NCI-H1436 (cell line): ENCODE results near the gene CXCR5.

Experiments used
- DNase-seq: peaks from one replicate; lab custom pipeline; 2025; lab: John Stamatoyannopoulos, UW

CXCR5 gene

GRCh38 chr11:118876286-118876685 lies 7.4 kb upstream of the CXCR5 start:
- no peak for DNase-seq

DNA sequence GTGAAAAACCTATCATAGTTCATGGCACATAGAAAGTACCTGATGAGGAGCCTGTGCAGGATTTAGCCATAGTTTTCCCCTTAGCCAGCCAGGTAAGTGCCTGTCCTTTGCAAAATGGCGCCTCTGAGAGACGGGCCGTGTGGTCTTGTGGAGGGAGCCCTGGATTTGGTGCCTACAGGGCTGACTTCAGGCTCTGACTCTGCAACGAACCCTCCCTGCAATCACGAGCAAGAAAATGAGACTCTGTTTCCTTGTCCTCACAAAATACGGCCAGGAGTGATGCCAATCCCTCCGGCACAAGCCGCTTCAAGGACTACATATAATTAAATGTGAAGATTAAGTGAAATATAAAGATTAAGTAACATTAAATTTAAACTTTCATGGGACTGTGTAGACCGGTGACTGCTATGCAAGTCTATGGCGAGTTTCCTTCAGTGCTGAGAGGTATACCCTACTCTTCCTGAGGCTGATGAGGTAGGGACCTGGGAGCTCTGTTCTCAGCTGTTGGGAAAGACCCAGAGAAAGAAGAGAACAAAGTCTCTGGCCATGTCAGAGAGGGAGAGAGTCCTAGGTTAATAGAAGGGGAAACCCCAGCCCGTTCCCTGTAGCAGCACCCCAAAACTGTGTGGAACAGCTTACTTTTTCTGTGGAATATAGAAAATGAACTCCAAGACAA lies 6.1 kb upstream of the CXCR5 start:
- no peak for DNase-seq

DNA sequence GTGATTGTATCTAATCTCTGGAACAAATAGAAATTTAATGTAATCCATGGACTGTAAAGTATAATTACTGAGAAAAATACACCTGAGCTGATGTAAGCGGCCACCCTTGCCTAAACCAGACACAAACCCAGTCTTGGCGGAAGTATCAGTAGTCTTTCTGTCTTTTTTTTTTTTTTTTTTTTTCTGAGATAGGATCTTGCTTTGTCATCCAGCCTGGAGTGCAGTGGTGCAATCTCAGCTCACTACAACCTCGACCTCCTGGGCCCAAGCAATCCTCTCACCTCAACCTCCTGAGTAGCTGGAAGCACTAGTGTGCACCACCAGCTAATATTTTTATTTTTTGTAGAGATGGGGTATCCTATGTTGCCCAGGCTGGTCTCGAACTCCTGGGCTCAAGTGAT lies 5.5 kb upstream of the CXCR5 start:
- no peak for DNase-seq

GRCh38 chr11:118881228-118881627 lies 2.5 kb upstream of the CXCR5 start:
- DNase-seq: no peak

DNA sequence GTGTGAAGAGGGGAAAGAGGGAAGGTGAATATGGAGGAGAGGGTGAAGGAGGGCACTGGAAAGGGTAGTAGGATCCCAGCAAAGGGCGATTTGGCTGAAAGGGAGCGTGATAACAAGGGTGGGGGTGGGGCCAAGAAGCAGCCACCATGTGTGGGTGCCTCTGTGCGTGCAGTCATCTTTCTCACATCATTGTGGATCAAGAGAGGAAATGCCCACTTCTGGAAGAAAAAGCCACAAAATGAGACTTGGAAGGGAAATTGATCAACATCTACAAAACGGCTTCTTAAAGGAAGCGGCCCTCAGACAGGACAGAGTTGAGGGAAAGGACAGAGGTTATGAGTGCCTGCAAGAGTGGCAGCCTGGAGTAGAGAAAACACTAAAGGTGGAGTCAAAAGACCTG lies 1.2 kb upstream of the CXCR5 start:
- DNase-seq: no peak

GRCh38 chr11:118883004-118883367 lies 706 bp upstream of the CXCR5 start:
- DNase-seq: no peak

GRCh38 chr11:118884875-118885274 lies 1.2 kb downstream of the CXCR5 start:
- no peak for DNase-seq

- no peak for DNase-seq
Observed at GRCh38 chr11:118885319-118885718, 1.6 kb downstream of the CXCR5 start.

DNA sequence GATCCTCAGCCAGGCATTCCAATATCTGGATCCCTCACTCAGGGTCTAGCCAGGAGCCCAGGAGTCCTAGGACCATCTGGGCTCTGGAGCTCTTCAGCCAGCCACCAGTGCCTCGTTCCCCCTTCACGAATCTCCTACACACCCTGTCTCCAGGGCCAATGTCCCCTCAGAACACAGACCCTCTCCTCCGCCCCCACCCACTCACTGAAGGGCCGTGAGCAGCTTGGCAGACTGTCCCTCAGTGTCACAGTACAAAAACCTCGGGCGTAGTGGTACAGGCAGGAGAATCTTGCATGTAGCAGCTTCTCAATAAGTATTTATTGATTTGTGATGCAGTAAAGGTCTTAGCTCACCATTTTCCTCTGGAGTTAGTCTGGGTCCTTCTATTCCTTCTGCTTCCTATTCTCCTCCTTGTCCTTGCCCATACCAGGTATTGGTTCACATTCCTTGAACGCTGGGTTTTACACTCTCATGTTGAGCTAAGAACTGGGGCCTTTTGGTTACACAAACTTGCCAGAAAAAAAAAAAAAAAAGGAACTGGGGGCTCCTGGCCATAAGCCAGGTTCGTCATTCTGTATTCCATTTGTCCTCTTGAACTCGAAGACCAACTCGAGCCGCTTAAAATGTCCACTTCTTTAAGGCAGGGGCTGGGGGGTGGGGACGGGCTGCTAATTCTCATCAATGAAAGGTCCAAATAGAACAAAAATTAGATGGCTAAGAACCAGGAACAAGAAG lies 2.3 kb downstream of the CXCR5 start:
- no peak for DNase-seq

GRCh38 chr11:118886681-118887111 lies 3.0 kb downstream of the CXCR5 start:
- no peak for DNase-seq

DNA sequence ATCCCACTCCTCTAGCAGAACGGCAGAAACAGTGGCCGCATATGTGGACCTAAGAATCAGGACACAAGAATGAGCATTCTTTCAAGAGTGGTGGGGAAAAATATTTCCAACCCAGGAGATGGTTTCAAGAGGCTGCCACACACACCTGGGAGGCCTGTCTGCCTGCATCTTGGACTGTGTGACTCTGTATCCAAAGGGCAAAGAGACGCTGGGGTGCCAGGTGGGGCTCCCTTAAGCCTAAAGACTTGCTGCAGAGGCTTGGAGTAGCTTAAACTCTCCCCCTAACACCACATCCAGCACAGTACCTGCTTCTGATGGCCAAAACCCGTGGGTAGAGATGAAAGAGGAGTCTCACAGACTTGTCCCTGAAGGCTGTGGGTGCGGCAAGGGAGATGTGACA lies 3.5 kb downstream of the CXCR5 start:
- DNase-seq: no peak

DNA sequence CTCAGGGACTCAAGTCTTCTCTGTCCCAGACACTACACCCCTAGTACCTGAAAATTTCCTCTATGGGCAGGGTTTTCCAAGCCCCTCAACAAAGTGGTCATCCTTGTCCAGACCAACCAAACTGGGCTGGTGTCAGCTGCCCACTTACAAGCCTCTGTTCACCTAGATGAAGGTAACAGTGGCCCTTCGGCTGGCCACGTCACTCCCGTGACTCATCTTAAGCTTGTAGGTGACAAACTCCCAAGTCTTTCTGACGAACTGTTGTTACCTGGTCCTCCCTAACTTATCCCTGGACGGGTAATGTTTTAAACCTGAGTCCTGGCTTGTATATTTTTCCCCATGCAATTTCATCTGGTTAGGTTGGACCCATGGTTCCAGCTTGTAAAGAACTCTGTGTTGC lies 4.7 kb downstream of the CXCR5 start:
- DNase-seq: no peak

DNA sequence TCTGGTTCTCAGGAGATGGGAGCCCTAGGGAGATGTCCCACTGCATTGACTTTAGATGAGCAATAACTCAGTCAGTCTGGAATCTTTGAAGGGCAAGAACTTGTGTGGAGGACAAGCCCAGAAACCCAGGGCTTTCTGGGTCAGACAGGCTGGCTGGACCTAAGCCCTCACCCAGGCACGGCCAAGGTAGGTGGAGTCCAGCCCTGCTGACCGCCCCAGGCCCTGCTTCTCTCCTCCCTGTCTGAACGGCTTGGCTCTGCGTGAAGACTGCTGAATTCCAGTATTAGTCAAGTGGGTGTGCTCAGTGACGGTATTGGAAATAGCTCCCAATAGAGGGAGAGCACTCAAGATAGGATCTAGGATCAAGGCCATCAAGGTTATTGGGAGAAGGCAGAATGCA lies 6.1 kb downstream of the CXCR5 start:
- DNase-seq: no peak

- peak; percentile 71 for DNase-seq
Observed at GRCh38 chr11:118892514-118892913, 8.8 kb downstream of the CXCR5 start.

GRCh38 chr11:118892964-118893363 lies 9.3 kb downstream of the CXCR5 start:
- DNase-seq: no peak

DNA sequence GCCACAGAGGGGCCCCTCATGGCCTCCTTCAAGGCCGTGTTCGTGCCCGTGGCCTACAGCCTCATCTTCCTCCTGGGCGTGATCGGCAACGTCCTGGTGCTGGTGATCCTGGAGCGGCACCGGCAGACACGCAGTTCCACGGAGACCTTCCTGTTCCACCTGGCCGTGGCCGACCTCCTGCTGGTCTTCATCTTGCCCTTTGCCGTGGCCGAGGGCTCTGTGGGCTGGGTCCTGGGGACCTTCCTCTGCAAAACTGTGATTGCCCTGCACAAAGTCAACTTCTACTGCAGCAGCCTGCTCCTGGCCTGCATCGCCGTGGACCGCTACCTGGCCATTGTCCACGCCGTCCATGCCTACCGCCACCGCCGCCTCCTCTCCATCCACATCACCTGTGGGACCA lies 10.0 kb downstream of the CXCR5 start:
- DNase-seq: no peak

GRCh38 chr11:118894192-118894591 lies 10.5 kb downstream of the CXCR5 start:
- no peak for DNase-seq

- DNase-seq: no peak
Observed at GRCh38 chr11:118895093-118896039, 11.7 kb downstream of the CXCR5 start.

- DNase-seq: no peak
Observed at GRCh38 chr11:118896472-118896913, 12.8 kb downstream of the CXCR5 start.

DNA sequence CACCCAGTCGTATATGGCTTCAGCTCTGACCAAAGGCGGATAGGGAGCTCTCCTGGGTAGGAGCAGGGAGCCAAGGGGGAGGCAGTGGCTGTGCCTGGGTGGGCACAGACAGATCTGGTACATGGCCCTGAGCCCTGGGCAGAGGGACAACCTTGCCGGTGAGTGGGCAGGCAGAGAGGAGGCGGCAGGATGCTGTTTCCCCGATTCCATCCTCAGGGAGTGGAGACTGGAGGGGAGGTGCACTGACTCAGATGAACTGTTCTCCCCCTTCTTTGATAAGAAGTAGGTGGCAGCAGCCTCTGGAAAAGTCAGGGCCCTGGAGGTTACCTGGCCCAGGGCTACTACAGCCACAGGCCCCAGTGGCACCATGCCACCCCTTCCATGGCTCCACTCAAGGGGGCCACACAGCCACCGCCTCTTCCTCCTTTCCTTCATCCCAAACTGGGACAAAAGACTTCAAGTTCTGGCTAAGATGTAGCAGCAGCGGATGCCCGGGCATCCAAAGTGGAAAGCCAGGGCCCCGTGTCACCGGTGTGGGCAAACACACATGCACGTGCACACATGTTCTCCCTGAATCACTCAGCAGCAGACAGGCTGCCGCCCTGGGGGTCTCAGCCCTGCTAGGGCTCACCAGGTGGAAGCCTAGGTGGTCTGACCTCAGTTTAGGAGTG lies 13.4 kb downstream of the CXCR5 start:
- DNase-seq: no peak

GRCh38 chr11:118897721-118898310 lies 14.1 kb downstream of the CXCR5 start:
- no peak for DNase-seq
